GM23248 (cell line): ENCODE data around the gene TARS3. TPM values are rescaled to one million over a fixed set of nuclear protein-coding genes. Genes with fewer than 3 reads are reported as not detected.

Source experiments
- DNase-seq: peaks from one replicate; pipeline ENCODE4 v3.0.0-alpha.2; 2015
- H2AFZ ChIP-seq: fragments of 200-600 bp; sonication (generic); 2 replicates; pipeline ENCODE4 v1.6.1; 2016; ENCODE audit warnings: antibody characterized with exemption
- H3F3A ChIP-seq: fragments of 200-600 bp; sonication (generic); 2 replicates; pipeline ENCODE4 v1.6.1; 2016; ENCODE audit warnings: mild to moderate bottlenecking, antibody characterized with exemption, mixed run types; ENCODE audit not compliant: insufficient read depth
- H3K27ac ChIP-seq: fragments of 200-600 bp; sonication (generic); 2 replicates; pipeline ENCODE4 v1.5.1; 2016; ENCODE audit warnings: mild to moderate bottlenecking
- H3K27me3 ChIP-seq: fragments of 200-600 bp; sonication (generic); replicated peaks from 2 replicates; pipeline ENCODE4 v1.6.1; 2016; ENCODE audit warnings: mild to moderate bottlenecking; ENCODE audit not compliant: insufficient read depth
- H3K36me3 ChIP-seq: fragments of 200-600 bp; sonication (generic); 2 replicates; pipeline ENCODE4 v1.6.1; 2016; ENCODE audit warnings: low read depth, mild to moderate bottlenecking
- H3K4me1 ChIP-seq: fragments of 200-600 bp; sonication (generic); 2 replicates; pipeline ENCODE4 v1.6.1; 2016; ENCODE audit warnings: mild to moderate bottlenecking; ENCODE audit not compliant: insufficient read depth
- H3K4me2 ChIP-seq: fragments of 200-600 bp; sonication (generic); one replicate; pipeline ENCODE4 v1.6.1; 2016; ENCODE audit warnings: mild to moderate bottlenecking; ENCODE audit not compliant: unreplicated experiment
- H3K4me3 ChIP-seq: fragments of 200-600 bp; sonication (generic); 2 replicates; pipeline ENCODE4 v1.5.1; 2016; ENCODE audit warnings: mild to moderate bottlenecking
- H3K79me2 ChIP-seq: fragments of 200-600 bp; sonication (generic); 2 replicates; pipeline ENCODE4 v1.6.1; 2016; ENCODE audit warnings: mild to moderate bottlenecking; ENCODE audit not compliant: insufficient read depth
- H3K9ac ChIP-seq: fragments of 200-600 bp; sonication (generic); 2 replicates; pipeline ENCODE4 v1.6.1; 2016; ENCODE audit warnings: mild to moderate bottlenecking
- H3K9me2 ChIP-seq: fragments of 200-600 bp; sonication (generic); 2 replicates; pipeline ENCODE4 v1.6.1; 2016; ENCODE audit warnings: mixed run types, mild to moderate bottlenecking, moderate library complexity; ENCODE audit not compliant: insufficient read depth
- H3K9me3 ChIP-seq: fragments of 200-600 bp; sonication (generic); one replicate; pipeline ENCODE4 v1.6.1; 2017; ENCODE audit warnings: low read depth
- H4K20me1 ChIP-seq: fragments of 200-600 bp; sonication (generic); 2 replicates; pipeline ENCODE4 v1.6.0; 2016; ENCODE audit not compliant: insufficient read depth
- EZH2 ChIP-seq: fragments of 200-600 bp; sonication (generic); IDR thresholded peaks from 2 replicates; pipeline ENCODE4 v1.6.1; 2018; ENCODE audit warnings: antibody characterized with exemption, mild to moderate bottlenecking; ENCODE audit not compliant: insufficient read depth, poor library complexity, severe bottlenecking
- EZH2phosphoT487 ChIP-seq: fragments of 200-600 bp; sonication (generic); IDR thresholded peaks from 2 replicates; pipeline ENCODE4 v1.6.1; 2018; ENCODE audit warnings: antibody characterized with exemption, moderate library complexity, mild to moderate bottlenecking, low read depth; ENCODE audit not compliant: insufficient read depth
- WGBS, 2 experiments: methylation state at CpG; one replicate each; pipeline ENCODE4 v1.1.6; 2015 to 2017; ENCODE audit warnings: low lambda C conversion rate in 2 of 2, low coverage in 1 of 2; ENCODE audit errors: missing lambda C conversion rate in 2 of 2; 5-methylcytosine and 5-hydroxymethylcytosine counted together
- in situ Hi-C: fragments of 300-500 bp; cut with MboI; formaldehyde crosslinking; loops from 2 replicates; pipeline ENCODE4 v1.15.0; 2020
- polyA plus RNA-seq: library from polyadenylated mRNA; unstranded; fragments of >200 nt; fragmentation: Nextera tagmentation; extraction: Ambion mirVana; gene quantifications from 2 replicates; pipeline ENCODE4 v1.2.1, GENCODE V29; 2016
- total RNA-seq: library from RNA; depleted of rRNA; stranded (reverse); fragments of >200 nt; shearing (Covaris generic); gene quantifications from 2 replicates; pipeline ENCODE4 v1.2.3, GENCODE V29; 2014

The TARS3 gene
- total and polyA plus RNA-seq, 2 experiments from 2014 or later = 7.9 to 8.1 TPM

- Histone ChIP-seq H3K27me3 (no peaks in the 10 kb centered on the region), H3K4me1 (peaks cover 8% of the 10 kb centered on the region; the same call in 1 of the 2 replicates), H3K4me2 (no peak overlapping the region), H4K20me1 (no peaks in the 10 kb centered on the region), H3K36me3 (peaks cover 22% of the 10 kb centered on the region), H3K9ac (no peak overlapping the region), H3K9me3 (no peaks in the 10 kb centered on the region), H3K79me2 (0 out of 2 replicates have a peak, but pooled peaks cover 3% of the 10 kb centered on the region), H3K27ac (no peak overlapping the region), H3K9me2 (no peaks in the 10 kb centered on the region), H3F3A (peaks cover 6% of the 10 kb centered on the region; the same call in 1 of the 2 replicates), H2AFZ (peak overlapping the region; percentile 73; the same call in 1 of the 2 replicates), H3K4me3 (no peak overlapping the region)
- 33 to 37% methylated on average over 7 to 8 of the region's 8 CpGs for WGBS, 2 experiments
- TF ChIP-seq EZH2phosphoT487 (no peak), EZH2 (no peak)
- no peak for DNase-seq
- in situ Hi-C loops = no loop called here
These were observed 367 bp upstream of the TARS3 start for GRCh38 chr15:101724675-101725005.

GRCh38 chr15:101723171-101723873 is 951 bp downstream of the TARS3 start:
- H3K27me3 ChIP-seq = no peaks in the 10 kb centered on the region
- peak; percentile 73 for DNase-seq
- no peaks in the 10 kb centered on the region for H3K9me2 ChIP-seq
- WGBS, 2 experiments = 7 to 10% methylated on average over 8 of the region's 8 CpGs
- in situ Hi-C loops = no loop called here
- peak overlapping the region; percentile 92 for H3K4me2 ChIP-seq
- H3K4me1 ChIP-seq = peaks cover 8% of the 10 kb centered on the region; the same call in 1 of the 2 replicates
- peaks cover 23% of the 10 kb centered on the region for H3K36me3 ChIP-seq
- H2AFZ ChIP-seq = peak overlapping the region; percentile 79
- 0 out of 2 replicates have a peak, but pooled peaks cover 3% of the 10 kb centered on the region for H3K79me2 ChIP-seq
- TF ChIP-seq EZH2 = no peak
- TF ChIP-seq EZH2phosphoT487 = no peak
- no peaks in the 10 kb centered on the region for H4K20me1 ChIP-seq
- H3F3A ChIP-seq = peaks cover 6% of the 10 kb centered on the region; the same call in 1 of the 2 replicates
- peak overlapping the region; percentile 88 for H3K9ac ChIP-seq
- H3K9me3 ChIP-seq = no peaks in the 10 kb centered on the region
- peak overlapping the region; percentile 77 for H3K27ac ChIP-seq
- H3K4me3 ChIP-seq = peak overlapping the region; percentile 74

- no peaks in the 10 kb centered on the region for H3F3A ChIP-seq
- H3K9me3 ChIP-seq = no peaks in the 10 kb centered on the region
- H3K9me2 ChIP-seq = no peaks in the 10 kb centered on the region
- no peaks in the 10 kb centered on the region for H3K27me3 ChIP-seq
- in situ Hi-C loops = no loop called here
- no peak overlapping the region for H2AFZ ChIP-seq
- peaks cover 24% of the 10 kb centered on the region for H3K36me3 ChIP-seq
- no peaks in the 10 kb centered on the region for H4K20me1 ChIP-seq
- H3K79me2 ChIP-seq = 0 out of 2 replicates have a peak, but pooled peaks cover 3% of the 10 kb centered on the region
- no peak overlapping the region for H3K27ac ChIP-seq
- no peak overlapping the region for H3K4me2 ChIP-seq
- TF ChIP-seq EZH2 = no peak
- no peak for TF ChIP-seq EZH2phosphoT487
- DNase-seq = no peak
- H3K4me1 ChIP-seq = peaks cover 8% of the 10 kb centered on the region; the same call in 1 of the 2 replicates
- no peak overlapping the region for H3K4me3 ChIP-seq
- H3K9ac ChIP-seq = no peak overlapping the region
- 94 to 96% methylated on average over 3 of the region's 3 CpGs for WGBS, 2 experiments
These were observed 5.4 kb downstream of the TARS3 start for GRCh38 chr15:101718896-101719295.

GRCh38 chr15:101712078-101712477 is 12.2 kb downstream of the TARS3 start:
- no peak overlapping the region for H2AFZ ChIP-seq
- no peaks in the 10 kb centered on the region for H3K9me3 ChIP-seq
- no peaks in the 10 kb centered on the region for H4K20me1 ChIP-seq
- WGBS, 2 experiments = 84 to 86% methylated on average over 6 of the region's 6 CpGs
- no peak for TF ChIP-seq EZH2
- no peak for TF ChIP-seq EZH2phosphoT487
- H3K4me1 ChIP-seq = peaks cover 14% of the 10 kb centered on the region
- H3K27ac ChIP-seq = no peak overlapping the region
- no peaks in the 10 kb centered on the region for H3K9me2 ChIP-seq
- no peak overlapping the region for H3K9ac ChIP-seq
- no peak overlapping the region for H3K4me2 ChIP-seq
- H3K79me2 ChIP-seq = no peaks in the 10 kb centered on the region
- H3K36me3 ChIP-seq = peaks cover 16% of the 10 kb centered on the region
- no peak for DNase-seq
- no peaks in the 10 kb centered on the region; the same call in 1 of the 2 replicates for H3F3A ChIP-seq
- no peaks in the 10 kb centered on the region for H3K27me3 ChIP-seq
- in situ Hi-C loops = no loop called here
- H3K4me3 ChIP-seq = no peak overlapping the region
